VCaP (cell line): Measurements from ENCODE around the gene THADA.
"Not testable (repeated sequence)": the region's sequence is repeated elsewhere in the genome, so short reads cannot be mapped to it uniquely, and the experiment has no call there.

Experiments used
- H3K27ac ChIP-seq: fragments of 450-650 bp; 2 replicates; pipeline ENCODE4 v1.5.1; 2017
- TF ChIP-seq, protein P1 (sequence below): fragments of 450-650 bp; conservative IDR thresholded peaks from 2 replicates; pipeline ENCODE4 v1.5.1; 2017; ENCODE audit warnings: mild to moderate bottlenecking, moderate library complexity

Gene THADA

GRCh38 chr2:43609290-43609918, 13.6 kb upstream of the THADA start:
- TF ChIP-seq, protein P1, sequence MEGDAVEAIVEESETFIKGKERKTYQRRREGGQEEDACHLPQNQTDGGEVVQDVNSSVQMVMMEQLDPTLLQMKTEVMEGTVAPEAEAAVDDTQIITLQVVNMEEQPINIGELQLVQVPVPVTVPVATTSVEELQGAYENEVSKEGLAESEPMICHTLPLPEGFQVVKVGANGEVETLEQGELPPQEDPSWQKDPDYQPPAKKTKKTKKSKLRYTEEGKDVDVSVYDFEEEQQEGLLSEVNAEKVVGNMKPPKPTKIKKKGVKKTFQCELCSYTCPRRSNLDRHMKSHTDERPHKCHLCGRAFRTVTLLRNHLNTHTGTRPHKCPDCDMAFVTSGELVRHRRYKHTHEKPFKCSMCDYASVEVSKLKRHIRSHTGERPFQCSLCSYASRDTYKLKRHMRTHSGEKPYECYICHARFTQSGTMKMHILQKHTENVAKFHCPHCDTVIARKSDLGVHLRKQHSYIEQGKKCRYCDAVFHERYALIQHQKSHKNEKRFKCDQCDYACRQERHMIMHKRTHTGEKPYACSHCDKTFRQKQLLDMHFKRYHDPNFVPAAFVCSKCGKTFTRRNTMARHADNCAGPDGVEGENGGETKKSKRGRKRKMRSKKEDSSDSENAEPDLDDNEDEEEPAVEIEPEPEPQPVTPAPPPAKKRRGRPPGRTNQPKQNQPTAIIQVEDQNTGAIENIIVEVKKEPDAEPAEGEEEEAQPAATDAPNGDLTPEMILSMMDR = peak; percentile 85
- H3K27ac ChIP-seq = peak overlapping the region; percentile 45

DNA sequence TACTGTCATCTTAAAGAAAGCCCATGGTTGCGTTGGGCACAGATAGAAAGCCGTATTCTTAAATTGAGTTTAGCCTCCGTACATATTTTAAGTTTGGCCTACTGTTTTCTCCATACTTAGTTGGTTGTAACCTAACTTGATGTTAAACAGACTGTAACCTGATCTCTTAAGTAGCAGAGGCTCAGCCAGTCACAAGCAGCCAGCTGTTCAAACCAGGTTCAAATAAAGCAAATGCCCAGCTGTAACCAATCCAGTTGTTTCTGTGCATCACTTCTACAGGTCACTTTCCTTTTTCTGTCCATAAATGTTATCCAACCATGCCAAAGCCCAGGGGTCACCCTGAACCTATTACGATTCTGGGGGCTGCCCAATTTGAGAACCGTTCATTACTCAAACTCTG, 10.0 kb upstream of the THADA start:
- H3K27ac ChIP-seq = no peak overlapping the region
- TF ChIP-seq, protein P1 = no peak

DNA sequence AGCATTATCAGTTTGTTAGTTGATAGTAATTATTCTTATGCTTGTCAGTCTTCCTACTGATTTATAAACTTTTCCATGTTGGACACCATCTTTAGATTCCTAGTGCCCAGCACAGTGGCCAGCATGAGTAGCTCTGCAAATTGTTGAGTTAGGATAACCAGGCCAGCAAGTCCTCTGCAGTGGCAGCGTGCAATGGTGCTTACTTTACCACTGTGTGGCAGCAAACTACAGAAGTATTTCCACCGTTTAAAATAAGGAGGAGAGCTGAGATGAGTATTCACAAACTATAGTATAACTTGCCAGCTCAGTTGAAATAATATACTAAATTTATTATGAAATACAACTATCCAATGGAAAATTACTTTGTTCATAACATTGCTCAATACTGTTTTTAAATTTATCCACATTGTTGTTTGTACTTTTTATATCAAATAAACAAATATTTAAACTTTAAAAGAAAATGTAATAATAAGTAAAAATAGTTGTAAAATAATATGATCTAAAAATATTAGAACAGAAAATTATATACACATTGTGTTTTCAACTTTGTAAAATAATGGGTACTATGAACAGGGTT, 9.3 kb upstream of the THADA start:
- no peak overlapping the region for H3K27ac ChIP-seq
- TF ChIP-seq, protein P1 = peak; percentile 85

- TF ChIP-seq, protein P1 = no peak
- H3K27ac ChIP-seq = no peak overlapping the region
Measured at GRCh38 chr2:43604674-43605073, 8.8 kb upstream of the THADA start.

DNA sequence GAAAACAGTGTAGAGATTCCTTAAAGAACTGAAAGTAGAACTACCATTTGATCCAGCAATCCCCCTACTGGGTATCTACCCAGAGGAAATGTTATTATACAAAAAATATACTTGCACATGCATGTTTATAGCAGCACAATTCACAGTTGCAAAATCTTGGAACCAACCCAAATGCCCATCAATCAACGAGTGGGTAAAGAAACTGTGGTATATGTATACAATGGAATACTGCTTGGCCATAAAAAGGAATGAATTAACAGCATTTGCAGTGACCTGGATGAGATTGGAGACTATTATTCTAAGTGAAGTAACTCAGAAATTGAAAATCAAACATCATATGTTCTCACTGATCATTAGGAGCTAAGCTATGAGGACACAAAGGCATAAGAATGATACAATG, 4.8 kb upstream of the THADA start:
- not testable (repeated sequence) for H3K27ac ChIP-seq

DNA sequence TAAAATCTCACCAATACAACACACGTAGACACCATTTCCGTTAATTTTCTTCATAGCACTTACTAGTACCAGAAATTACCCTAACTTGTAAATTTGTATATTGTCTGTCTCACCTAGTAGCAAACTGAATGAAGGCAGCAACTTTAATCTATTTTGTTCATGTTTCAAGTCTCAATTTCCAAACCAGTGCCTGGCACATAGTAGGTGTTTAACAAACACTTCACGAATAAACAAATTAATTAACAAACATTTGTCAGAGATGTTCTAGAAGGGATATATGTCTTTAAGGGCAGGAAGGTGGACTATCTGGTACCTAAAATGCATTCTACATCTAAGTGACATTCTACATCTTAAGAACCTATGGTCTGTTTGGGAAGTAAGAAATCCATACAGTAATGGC, 963 bp downstream of the THADA start:
- TF ChIP-seq, protein P1 = no peak
- peak overlapping the region; percentile 84 for H3K27ac ChIP-seq

GRCh38 chr2:43593254-43593653, 2.6 kb downstream of the THADA start:
- TF ChIP-seq, protein P1 = no peak
- H3K27ac ChIP-seq = no peak overlapping the region

DNA sequence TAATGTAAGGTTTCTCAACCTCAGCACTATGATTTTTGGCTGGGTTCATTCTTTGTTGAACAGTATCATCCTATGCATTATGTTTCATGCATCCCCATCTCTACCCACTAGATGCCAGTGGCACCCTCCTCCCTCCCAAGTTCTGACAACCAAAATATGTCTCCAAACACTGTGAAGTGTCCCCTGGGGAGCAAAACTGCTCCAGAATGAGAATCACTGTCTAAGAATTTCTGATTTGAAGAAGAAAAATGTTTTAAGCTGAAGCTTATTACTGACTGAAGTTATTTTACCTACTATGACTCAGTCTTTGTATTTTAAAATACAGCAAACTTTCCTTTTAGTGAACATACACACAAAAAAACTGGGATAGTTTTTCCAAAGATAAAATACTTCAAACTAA, 3.4 kb downstream of the THADA start:
- TF ChIP-seq, protein P1 = no peak
- H3K27ac ChIP-seq = no peak overlapping the region
